K562 (cell line): Measurements from ENCODE around the gene OCA2.

ENCODE experiments used
- MYC ChIP-seq, 2 experiments: fragments of 250-450 bp in 1 of 2; sonication (Bioruptor Pico) in 1 of 2; IDR thresholded peaks; 2 replicates each; pipeline versions ENCODE4 v1.5.1 to v1.6.1; 2012 to 2021; ENCODE audit warnings: low read depth in 2 of 2, borderline replicate concordance in 1 of 2, improper control_type of control experiment in 1 of 2, low read length in 1 of 2, mild to moderate bottlenecking in 1 of 2, moderate library complexity in 1 of 2
- POLR2AphosphoS5 ChIP-seq: IDR thresholded peaks from 2 replicates; pipeline ENCODE4 v1.6.1; 2011; ENCODE audit warnings: mild to moderate bottlenecking, low read depth, low read length, moderate library complexity; ENCODE audit not compliant: control insufficient read depth, insufficient read depth

GRCh38 chr15:27808182-27808581 lies 290.9 kb downstream of the OCA2 start:
- no peak for TF ChIP-seq POLR2AphosphoS5
- no peak for TF ChIP-seq MYC (IDR thresholded peaks at IDR 0.05; ENCODE audit: low read depth, low read length)
- TF ChIP-seq MYC (CRISPR knock-in tag; IDR thresholded peaks at IDR 0.05; ENCODE audit: borderline replicate concordance, low read depth) = no peak
